ENCODE results near the gene ERGIC2.

DNA sequence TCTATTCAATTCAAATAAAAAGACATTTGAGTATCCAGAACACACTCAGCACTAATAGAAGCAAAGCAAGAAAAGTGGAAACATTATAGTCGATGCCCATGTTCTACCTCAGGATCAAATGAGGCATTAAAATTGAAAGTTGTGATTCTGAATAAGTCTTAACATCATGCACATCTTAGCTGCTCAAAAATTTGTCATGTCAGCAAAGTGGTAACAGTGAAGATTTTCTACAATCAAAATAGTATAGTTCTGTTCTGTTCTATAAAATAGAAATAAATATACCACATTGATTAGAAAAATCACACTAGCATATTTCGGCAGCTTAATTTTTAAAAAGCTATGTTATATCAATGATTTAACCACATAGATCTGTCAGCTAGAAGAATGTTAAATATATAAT, 74.7 kb downstream of the ERGIC2 start:
- TF ChIP-seq POLR2AphosphoS5 (IDR thresholded peaks at IDR 0.05) = no peak
- TF ChIP-seq, protein P1, sequence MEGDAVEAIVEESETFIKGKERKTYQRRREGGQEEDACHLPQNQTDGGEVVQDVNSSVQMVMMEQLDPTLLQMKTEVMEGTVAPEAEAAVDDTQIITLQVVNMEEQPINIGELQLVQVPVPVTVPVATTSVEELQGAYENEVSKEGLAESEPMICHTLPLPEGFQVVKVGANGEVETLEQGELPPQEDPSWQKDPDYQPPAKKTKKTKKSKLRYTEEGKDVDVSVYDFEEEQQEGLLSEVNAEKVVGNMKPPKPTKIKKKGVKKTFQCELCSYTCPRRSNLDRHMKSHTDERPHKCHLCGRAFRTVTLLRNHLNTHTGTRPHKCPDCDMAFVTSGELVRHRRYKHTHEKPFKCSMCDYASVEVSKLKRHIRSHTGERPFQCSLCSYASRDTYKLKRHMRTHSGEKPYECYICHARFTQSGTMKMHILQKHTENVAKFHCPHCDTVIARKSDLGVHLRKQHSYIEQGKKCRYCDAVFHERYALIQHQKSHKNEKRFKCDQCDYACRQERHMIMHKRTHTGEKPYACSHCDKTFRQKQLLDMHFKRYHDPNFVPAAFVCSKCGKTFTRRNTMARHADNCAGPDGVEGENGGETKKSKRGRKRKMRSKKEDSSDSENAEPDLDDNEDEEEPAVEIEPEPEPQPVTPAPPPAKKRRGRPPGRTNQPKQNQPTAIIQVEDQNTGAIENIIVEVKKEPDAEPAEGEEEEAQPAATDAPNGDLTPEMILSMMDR (IDR thresholded peaks at IDR 0.05) = no peak

All from suprapubic skin (tissue), 3 donors.